GM23338 (cell line): ENCODE results near the gene GNB5. TPM values are rescaled to one million over a fixed set of nuclear protein-coding genes. Genes with fewer than 3 reads are reported as not detected.

ENCODE experiments used
- ATAC-seq: fragments of 200-7000 bp; cut with Tn5 transposase; 3 replicates; pipeline ENCODE4 v1.9.1; 2020
- DNase-seq: peaks from one replicate; pipeline ENCODE4 v3.0.0-alpha.2; 2015; ENCODE audit warnings: low spot score
- H2AFZ ChIP-seq: fragments of 200-600 bp; sonication (generic); 2 replicates; pipeline ENCODE4 v1.8.0; 2016; ENCODE audit warnings: antibody characterized with exemption, mild to moderate bottlenecking, moderate library complexity
- H3F3A ChIP-seq: fragments of 200-600 bp; sonication (generic); replicated peaks from 2 replicates; pipeline ENCODE4 v1.8.0; 2017; ENCODE audit warnings: antibody characterized with exemption, mixed run types, low read depth
- H3K27ac ChIP-seq: fragments of 200-600 bp; sonication (generic); 2 replicates; pipeline ENCODE4 v1.6.1; 2016; ENCODE audit warnings: low read depth
- H3K27me3 ChIP-seq: fragments of 200-600 bp; sonication (generic); 2 replicates; pipeline ENCODE4 v1.8.0; 2016; ENCODE audit warnings: mild to moderate bottlenecking, mixed run types, moderate library complexity; ENCODE audit not compliant: insufficient read depth
- H3K36me3 ChIP-seq: fragments of 200-600 bp; sonication (generic); 2 replicates; pipeline ENCODE4 v1.8.0; 2016; ENCODE audit warnings: mild to moderate bottlenecking; ENCODE audit not compliant: insufficient read depth
- H3K4me1 ChIP-seq: fragments of 200-600 bp; sonication (generic); 2 replicates; pipeline ENCODE4 v1.8.0; 2016; ENCODE audit warnings: mild to moderate bottlenecking, moderate library complexity; ENCODE audit not compliant: insufficient read depth
- H3K4me2 ChIP-seq: fragments of 200-600 bp; sonication (generic); 2 replicates; pipeline ENCODE4 v1.7.1; 2017; ENCODE audit warnings: mixed run types
- H3K4me3 ChIP-seq: fragments of 200-600 bp; sonication (generic); 2 replicates; pipeline ENCODE4 v1.6.1; 2016; ENCODE audit warnings: mixed run types
- H3K79me2 ChIP-seq: fragments of 200-600 bp; sonication (generic); replicated peaks from 2 replicates; pipeline ENCODE4 v1.8.0; 2017; ENCODE audit warnings: mild to moderate bottlenecking; ENCODE audit not compliant: insufficient read depth
- H3K9me2 ChIP-seq: fragments of 200-600 bp; sonication (generic); 2 replicates; pipeline ENCODE4 v1.8.0; 2017; ENCODE audit not compliant: insufficient read depth
- H4K20me1 ChIP-seq: fragments of 200-600 bp; sonication (generic); replicated peaks from 2 replicates; pipeline ENCODE4 v1.8.0; 2017; ENCODE audit warnings: mild to moderate bottlenecking; ENCODE audit not compliant: insufficient read depth
- H3K27ac Mint-ChIP-seq: 2 replicates; pipeline ENCODE4 v1.8.0; 2020; ENCODE audit warnings: inconsistent platforms, mild to moderate bottlenecking, moderate library complexity, mixed read lengths
- H3K27me3 Mint-ChIP-seq: 3 replicates; pipeline ENCODE4 v1.8.0; 2022; ENCODE audit warnings: low read depth, mild to moderate bottlenecking, moderate library complexity, mixed read lengths, inconsistent platforms; ENCODE audit not compliant: insufficient read depth, poor library complexity
- H3K36me3 Mint-ChIP-seq: 3 replicates; pipeline ENCODE4 v1.8.0; 2021; ENCODE audit warnings: low read depth, mild to moderate bottlenecking, inconsistent platforms, moderate library complexity, mixed read lengths
- H3K4me1 Mint-ChIP-seq: 3 replicates; pipeline ENCODE4 v1.8.0; 2020; ENCODE audit warnings: mild to moderate bottlenecking, inconsistent platforms, mixed read lengths
- H3K4me3 Mint-ChIP-seq: 3 replicates; pipeline ENCODE4 v1.8.0; 2021; ENCODE audit warnings: moderate library complexity, mild to moderate bottlenecking, inconsistent platforms, mixed read lengths
- H3K9me3 Mint-ChIP-seq: 3 replicates; pipeline ENCODE4 v1.8.0; 2020; ENCODE audit warnings: moderate library complexity, mild to moderate bottlenecking, inconsistent platforms, mixed read lengths
- CREB1 ChIP-seq: fragments of 250-450 bp; sonication (Bioruptor Pico); IDR thresholded peaks from 2 replicates; pipeline ENCODE4 v1.5.0; 2020; ENCODE audit warnings: low read depth, mild to moderate bottlenecking, moderate library complexity
- EZH2phosphoT487 ChIP-seq: fragments of 200-600 bp; sonication (generic); IDR thresholded peaks from one replicate; pipeline ENCODE4 v1.8.1; 2018; ENCODE audit warnings: antibody characterized with exemption; ENCODE audit not compliant: unreplicated experiment
- JUNB ChIP-seq: IDR thresholded peaks from one replicate; pipeline ENCODE4 v1.6.1; 2016; ENCODE audit warnings: antibody characterized with exemption; ENCODE audit not compliant: unreplicated experiment
- POLR2AphosphoS5 ChIP-seq: IDR thresholded peaks from 2 replicates; pipeline ENCODE4 v1.6.1; 2016; ENCODE audit warnings: antibody characterized with exemption, low read depth
- REST ChIP-seq: IDR thresholded peaks from one replicate; pipeline ENCODE4 v1.6.1; 2018; ENCODE audit warnings: antibody characterized with exemption; ENCODE audit not compliant: unreplicated experiment
- STAT1 ChIP-seq: IDR thresholded peaks from one replicate; pipeline ENCODE4 v1.6.1; 2016; ENCODE audit warnings: antibody characterized with exemption; ENCODE audit not compliant: unreplicated experiment
- ZNF114 ChIP-seq: fragments of 250-450 bp; sonication (Bioruptor Pico); IDR thresholded peaks from 2 replicates; pipeline ENCODE4 v1.5.0; 2020; ENCODE audit warnings: mild to moderate bottlenecking, moderate library complexity
- ZNF331 ChIP-seq: fragments of 250-450 bp; sonication (Bioruptor Pico); IDR thresholded peaks from 2 replicates; pipeline ENCODE4 v1.5.0; 2020; ENCODE audit warnings: low read depth, mild to moderate bottlenecking, moderate library complexity
- ZNF462 ChIP-seq: fragments of 250-450 bp; sonication (Bioruptor Pico); IDR thresholded peaks from 2 replicates; pipeline ENCODE4 v1.5.0; 2020; ENCODE audit warnings: mild to moderate bottlenecking, moderate library complexity
- polyA plus RNA-seq: library from polyadenylated mRNA; unstranded; fragments of >200 nt; fragmentation: Nextera tagmentation; extraction: Ambion mirVana; gene quantifications from 2 replicates; pipeline ENCODE4 v1.2.1, GENCODE V29; 2016
- total RNA-seq: library from RNA; depleted of rRNA; stranded (reverse); fragments of >200 nt; shearing (Covaris generic); gene quantifications from 2 replicates; pipeline ENCODE4 v1.2.3, GENCODE V29; 2014

Gene GNB5
- total and polyA plus RNA-seq, 2 experiments from 2014 or later: 23.0 to 40.8 TPM

GRCh38 chr15:52233405-52233804 is 42.2 kb upstream of the GNB5 start:
- Histone ChIP-seq H4K20me1 (no peaks in the 10 kb centered on the region), H3F3A (no peaks in the 10 kb centered on the region), H3K4me2 (no peak overlapping the region), H2AFZ (no peak overlapping the region), H3K4me3 (no peak overlapping the region), H3K27ac (no peak overlapping the region), H3K4me1 (no peaks in the 10 kb centered on the region), H3K79me2 (no peaks in the 10 kb centered on the region), H3K36me3 (peaks cover 24% of the 10 kb centered on the region), H3K27me3 (no peaks in the 10 kb centered on the region), H3K9me2 (no peaks in the 10 kb centered on the region)
- Mint-ChIP-seq H3K4me3 (no peak overlapping the region), H3K36me3 (peaks cover 39% of the 10 kb centered on the region), H3K27ac (no peak overlapping the region), H3K9me3 (no peaks in the 10 kb centered on the region), H3K4me1 (no peaks in the 10 kb centered on the region), H3K27me3 (no peaks in the 10 kb centered on the region)
- TF ChIP-seq CREB1 (CRISPR knock-in tag): no peak
- no peak for DNase-seq
- no peak for ATAC-seq

GRCh38 chr15:52232327-52232726 is 41.1 kb upstream of the GNB5 start:
- H3K27me3 Mint-ChIP-seq: peaks cover 1% of the 10 kb centered on the region
- peaks cover 37% of the 10 kb centered on the region for H3K36me3 Mint-ChIP-seq
- no peak overlapping the region for H3K4me2 ChIP-seq
- H3K4me3 Mint-ChIP-seq: no peak overlapping the region
- peaks cover 21% of the 10 kb centered on the region for H3K36me3 ChIP-seq
- no peak for TF ChIP-seq ZNF114 (CRISPR knock-in tag)
- no peaks in the 10 kb centered on the region for H3F3A ChIP-seq
- H3K27ac ChIP-seq: no peak overlapping the region
- H3K27me3 ChIP-seq: no peaks in the 10 kb centered on the region
- DNase-seq: no peak
- H3K4me3 ChIP-seq: no peak overlapping the region
- ATAC-seq: no peak
- H3K9me2 ChIP-seq: no peaks in the 10 kb centered on the region
- no peaks in the 10 kb centered on the region for H3K9me3 Mint-ChIP-seq
- H3K79me2 ChIP-seq: no peaks in the 10 kb centered on the region
- H3K4me1 Mint-ChIP-seq: no peaks in the 10 kb centered on the region
- H3K4me1 ChIP-seq: no peaks in the 10 kb centered on the region
- H4K20me1 ChIP-seq: no peaks in the 10 kb centered on the region
- H2AFZ ChIP-seq: no peak overlapping the region
- H3K27ac Mint-ChIP-seq: no peak overlapping the region

- H3K4me3 ChIP-seq: no peak overlapping the region
- no peaks in the 10 kb centered on the region for H3F3A ChIP-seq
- H3K36me3 ChIP-seq: peaks cover 14% of the 10 kb centered on the region; the same call in 1 of the 2 replicates
- Mint-ChIP-seq H3K27ac (no peak overlapping the region; the same call in 1 of the 2 replicates), H3K4me1 (no peaks in the 10 kb centered on the region), H3K27me3 (peaks cover 1% of the 10 kb centered on the region), H3K4me3 (no peak overlapping the region), H3K36me3 (peaks cover 28% of the 10 kb centered on the region), H3K9me3 (no peaks in the 10 kb centered on the region)
- no peaks in the 10 kb centered on the region for H3K9me2 ChIP-seq
- H3K27ac ChIP-seq: no peak overlapping the region
- no peak overlapping the region for H3K4me2 ChIP-seq
- H4K20me1 ChIP-seq: no peaks in the 10 kb centered on the region
- H3K4me1 ChIP-seq: no peaks in the 10 kb centered on the region
- H2AFZ ChIP-seq: no peak overlapping the region
- DNase-seq (no peak), ATAC-seq (no peak)
- no peaks in the 10 kb centered on the region for H3K27me3 ChIP-seq
- H3K79me2 ChIP-seq: no peaks in the 10 kb centered on the region
- TF ChIP-seq ZNF462 (CRISPR knock-in tag) (no peak), EZH2phosphoT487 (no peak), STAT1 (no peak), JUNB (no peak), POLR2AphosphoS5 (no peak), ZNF331 (CRISPR knock-in tag) (no peak), REST (no peak)
Observed at GRCh38 chr15:52230073-52230472, 38.9 kb upstream of the GNB5 start.
